ENCODE results near the gene LPO.

Gene LPO

DNA sequence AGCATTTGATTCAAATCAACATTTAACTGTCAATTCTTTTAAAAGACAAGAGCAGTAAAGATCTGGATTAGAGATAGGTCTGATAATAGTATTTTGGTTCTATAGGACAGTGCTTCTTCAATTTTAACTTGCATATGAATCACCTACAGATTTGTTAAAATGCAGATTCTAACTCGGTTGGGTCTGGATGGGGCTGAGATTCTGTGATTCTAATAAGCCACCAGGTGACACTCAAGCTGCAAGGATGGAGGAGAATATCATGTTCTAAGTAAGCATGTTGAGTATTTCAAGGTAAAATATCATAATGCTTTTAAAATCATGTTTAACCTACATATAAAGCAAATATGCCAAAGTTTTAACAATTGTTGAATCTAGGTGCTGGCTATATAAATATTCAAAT, 74.4 kb downstream of the LPO start:
- Histone ChIP-seq H3K27me3 (ENCODE audit: low read depth) (no peaks in the 10 kb centered on the region), H3K4me3 (no peak overlapping the region), H3K4me1 (no peaks in the 10 kb centered on the region), H3K9me3 (no peaks in the 10 kb centered on the region), H3K36me3 (replicated peaks) (no peaks in the 10 kb centered on the region)
- in situ Hi-C loops (cut with MboI; ENCODE audit: low sequenced_read_pairs) = no loop called here
- DNase-seq (ENCODE audit: low spot score in 2 of 2) = peak in 1 of 2 experiments; percentile 4

GRCh38 chr17:58313815-58314705, 75.7 kb downstream of the LPO start:
- Histone ChIP-seq H3K4me1 (no peaks in the 10 kb centered on the region), H3K27me3 (ENCODE audit: low read depth) (no peaks in the 10 kb centered on the region), H3K9me3 (no peaks in the 10 kb centered on the region), H3K36me3 (replicated peaks) (no peaks in the 10 kb centered on the region), H3K4me3 (no peak overlapping the region)
- in situ Hi-C loops (cut with MboI; ENCODE audit: low sequenced_read_pairs) = no loop called here
- DNase-seq (ENCODE audit: low spot score in 2 of 2) = no peak

DNA sequence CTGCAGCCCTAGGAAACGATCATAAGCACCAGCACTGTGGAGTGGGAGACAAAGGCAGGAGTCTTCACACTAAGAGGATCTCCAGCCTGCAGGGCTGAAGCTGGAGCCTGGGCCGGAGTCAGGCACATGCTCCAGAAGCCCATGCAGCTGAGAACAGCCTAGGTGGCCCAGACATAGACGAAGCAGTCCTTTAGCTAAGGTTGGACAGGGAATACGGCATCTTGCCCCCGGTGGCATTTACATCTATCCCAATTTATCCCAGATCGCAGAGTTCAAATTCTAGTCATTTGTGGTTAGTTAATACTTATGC, 76.3 kb downstream of the LPO start:
- no peaks in the 10 kb centered on the region for H3K27me3 ChIP-seq (ENCODE audit: low read depth)
- no peaks in the 10 kb centered on the region for H3K9me3 ChIP-seq
- in situ Hi-C loops (cut with MboI; ENCODE audit: low sequenced_read_pairs) = loop anchor here (5.0 kb wide), 1 partner anchor 133 kb away; no protein-coding TSS in a partner anchor
- no peak overlapping the region for H3K4me3 ChIP-seq
- DNase-seq (ENCODE audit: low spot score in 2 of 2) = no peak
- no peaks in the 10 kb centered on the region for H3K36me3 ChIP-seq (replicated peaks)
- no peaks in the 10 kb centered on the region for H3K4me1 ChIP-seq

GRCh38 chr17:58315281-58315711, 76.9 kb downstream of the LPO start:
- H3K27me3 ChIP-seq (ENCODE audit: low read depth) = no peaks in the 10 kb centered on the region
- in situ Hi-C loops (cut with MboI; ENCODE audit: low sequenced_read_pairs) = loop anchor here (5.0 kb wide), 1 partner anchor 132 kb away; no protein-coding TSS in a partner anchor
- H3K9me3 ChIP-seq = no peaks in the 10 kb centered on the region
- DNase-seq (ENCODE audit: low spot score in 2 of 2) = no peak
- H3K4me1 ChIP-seq = no peaks in the 10 kb centered on the region
- H3K36me3 ChIP-seq (replicated peaks) = no peaks in the 10 kb centered on the region
- no peak overlapping the region for H3K4me3 ChIP-seq

- H3K27me3 ChIP-seq (ENCODE audit: low read depth) = no peaks in the 10 kb centered on the region
- no peaks in the 10 kb centered on the region for H3K4me1 ChIP-seq
- DNase-seq (ENCODE audit: low spot score in 2 of 2) = no peak
- no peaks in the 10 kb centered on the region for H3K9me3 ChIP-seq
- in situ Hi-C loops (cut with MboI; ENCODE audit: low sequenced_read_pairs) = loop anchor here (5.0 kb wide), 1 partner anchor 132 kb away; no protein-coding TSS in a partner anchor
- no peaks in the 10 kb centered on the region for H3K36me3 ChIP-seq (replicated peaks)
- no peak overlapping the region for H3K4me3 ChIP-seq
These were observed 77.4 kb downstream of the LPO start for GRCh38 chr17:58315750-58316149.

DNA sequence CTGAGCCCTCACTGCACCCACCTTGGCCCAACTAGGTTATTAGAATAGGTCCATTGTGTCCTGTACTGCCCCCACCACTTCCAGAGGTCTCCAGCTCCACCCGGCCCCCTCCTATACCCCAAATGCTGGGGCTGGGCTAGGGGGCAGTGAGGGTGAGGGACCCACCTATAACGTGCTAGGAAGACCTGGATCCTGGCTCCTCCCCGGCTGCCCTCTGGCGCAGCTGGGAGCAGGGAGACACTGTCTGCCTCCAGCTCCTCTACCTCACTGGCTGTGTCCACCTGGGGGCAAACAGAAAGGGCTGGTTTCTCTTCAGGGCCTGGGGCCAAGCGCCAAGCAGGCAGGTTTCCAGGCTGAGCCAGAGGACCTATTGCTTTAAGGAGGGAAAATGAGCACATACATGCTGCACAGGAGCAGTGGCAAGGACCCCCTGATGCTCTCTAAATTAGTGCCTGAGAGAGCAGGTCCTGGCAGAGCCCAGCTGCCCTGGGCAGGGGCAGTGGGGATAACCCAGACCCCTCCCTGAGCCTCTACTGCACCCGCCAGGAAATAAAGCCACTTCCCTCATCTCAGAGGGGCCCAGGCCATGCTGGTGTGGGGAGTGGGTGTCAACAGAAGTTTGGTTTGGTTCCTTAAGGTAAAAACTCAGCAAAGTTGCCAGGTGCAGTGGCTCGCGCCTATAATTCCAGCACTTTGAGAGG, 78.0 kb downstream of the LPO start:
- in situ Hi-C loops (cut with MboI; ENCODE audit: low sequenced_read_pairs) = loop anchor here (5.0 kb wide), 1 partner anchor 131 kb away; no protein-coding TSS in a partner anchor
- no peak for DNase-seq (ENCODE audit: low spot score in 2 of 2)
- Histone ChIP-seq H3K4me1 (no peaks in the 10 kb centered on the region), H3K27me3 (ENCODE audit: low read depth) (no peaks in the 10 kb centered on the region), H3K4me3 (no peak overlapping the region), H3K9me3 (no peaks in the 10 kb centered on the region), H3K36me3 (replicated peaks) (no peaks in the 10 kb centered on the region)

- Histone ChIP-seq H3K9me3 (no peaks in the 10 kb centered on the region), H3K4me3 (no peak overlapping the region), H3K4me1 (no peaks in the 10 kb centered on the region), H3K36me3 (replicated peaks) (no peaks in the 10 kb centered on the region), H3K27me3 (ENCODE audit: low read depth) (no peaks in the 10 kb centered on the region)
- in situ Hi-C loops (cut with MboI; ENCODE audit: low sequenced_read_pairs) = loop anchor here (5.0 kb wide), 1 partner anchor 130 kb away; no protein-coding TSS in a partner anchor
- peak; percentile 10 to 60 for DNase-seq (ENCODE audit: low spot score in 2 of 2)
These were observed 79.2 kb downstream of the LPO start for GRCh38 chr17:58317421-58318064.

GRCh38 chr17:58318065-58318481, 79.7 kb downstream of the LPO start:
- Histone ChIP-seq H3K27me3 (ENCODE audit: low read depth) (no peaks in the 10 kb centered on the region), H3K36me3 (replicated peaks) (no peaks in the 10 kb centered on the region), H3K4me3 (no peak overlapping the region), H3K9me3 (no peaks in the 10 kb centered on the region), H3K4me1 (no peaks in the 10 kb centered on the region)
- DNase-seq (ENCODE audit: low spot score in 2 of 2) = no peak
- in situ Hi-C loops (cut with MboI; ENCODE audit: low sequenced_read_pairs) = loop anchor here (5.0 kb wide), 1 partner anchor 129 kb away; no protein-coding TSS in a partner anchor

Measured in HAP-1 (cell line).